Calu3 (cell line): ENCODE data around the gene ARMS2. TPM values are rescaled to one million over a fixed set of nuclear protein-coding genes. Genes with fewer than 3 reads are reported as not detected.

Experiments used
- BruUV-seq: library from RNA; stranded (reverse); fragments of 400-500 nt; replicated peaks from 2 replicates; lab custom pipeline; 2021; lab: Mats Ljungman, UMichigan
- CTCF ChIA-PET: fragments of 300-600 bp; sonication (Branson Sonifier 250); formaldehyde crosslinking; loops from one replicate; lab custom pipeline; 2022; ENCODE audit warnings: antibody characterized with exemption; lab: Charles Lee
- DNase-seq: peaks from one replicate; pipeline ENCODE4 v3.0.0; 2022
- H3K27ac Mint-ChIP-seq: one replicate; pipeline ENCODE4 v1.8.0; 2022; ENCODE audit warnings: mixed read lengths; ENCODE audit not compliant: unreplicated experiment
- H3K27me3 Mint-ChIP-seq: one replicate; pipeline ENCODE4 v1.8.0; 2022; ENCODE audit warnings: mixed read lengths; ENCODE audit not compliant: unreplicated experiment
- H3K36me3 Mint-ChIP-seq: one replicate; pipeline ENCODE4 v1.8.0; 2022; ENCODE audit warnings: mild to moderate bottlenecking, moderate library complexity, mixed read lengths; ENCODE audit not compliant: insufficient read depth, unreplicated experiment
- H3K4me1 Mint-ChIP-seq: one replicate; pipeline ENCODE4 v1.8.0; 2022; ENCODE audit warnings: mild to moderate bottlenecking, low read depth, mixed read lengths; ENCODE audit not compliant: unreplicated experiment
- H3K4me3 Mint-ChIP-seq: one replicate; pipeline ENCODE4 v1.8.0; 2022; ENCODE audit warnings: mild to moderate bottlenecking, low read depth, moderate library complexity, mixed read lengths; ENCODE audit not compliant: unreplicated experiment
- H3K9me3 Mint-ChIP-seq: one replicate; pipeline ENCODE4 v1.8.0; 2022; ENCODE audit warnings: low read depth, mixed read lengths; ENCODE audit not compliant: unreplicated experiment
- intact Hi-C: fragments of 100-400 bp; cut with micrococcal nuclease; formaldehyde crosslinking; loops from one replicate; pipeline ENCODE4 v1.10.0; 2022; ENCODE audit not compliant: unreplicated experiment
- total RNA-seq: library from RNA; stranded (reverse); gene quantifications from 2 replicates; pipeline ENCODE4 v1.2.3, GENCODE V29; 2022
- TF ChIP-seq, protein P1 (sequence below): fragments of 200-600 bp; IDR thresholded peaks from one replicate; pipeline ENCODE4 v1.8.0; 2022; ENCODE audit warnings: antibody characterized with exemption; ENCODE audit not compliant: unreplicated experiment

The ARMS2 gene
- total RNA-seq, 1 experiment from 2014 or later: not detected

DNA sequence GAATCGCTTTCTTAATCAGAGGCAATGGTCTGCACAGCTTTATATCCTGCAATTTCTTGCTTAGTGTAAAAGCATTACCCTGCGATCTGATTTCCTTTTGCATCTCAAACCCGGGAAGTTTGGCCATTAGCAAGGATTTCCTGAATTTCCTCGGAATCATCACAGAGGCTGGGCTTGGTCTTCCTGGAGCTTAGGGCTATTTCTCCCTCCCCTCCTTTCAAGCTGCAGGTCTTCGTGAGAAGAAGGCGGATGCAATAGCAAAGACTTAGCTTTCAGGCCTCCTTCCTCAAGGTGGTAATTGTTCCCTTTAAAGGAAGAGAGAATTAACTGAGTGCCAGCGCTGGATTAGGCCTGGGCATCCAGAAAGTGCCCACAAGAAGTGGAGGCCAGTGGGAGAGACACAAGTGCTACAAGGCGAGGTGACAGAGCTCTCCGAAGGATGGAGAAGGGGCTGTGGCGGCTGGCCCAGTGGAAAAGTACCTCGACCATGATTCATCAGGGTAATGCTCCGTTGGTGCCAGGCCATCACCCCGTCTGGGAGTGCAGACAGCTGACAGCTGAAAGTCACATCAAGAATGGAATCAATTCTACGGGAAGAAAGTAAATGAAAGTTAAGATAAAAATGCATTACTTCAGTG is 4.0 kb upstream of the ARMS2 start:
- Mint-ChIP-seq H3K27me3 (no peaks in the 10 kb centered on the region), H3K36me3 (no peaks in the 10 kb centered on the region), H3K4me3 (no peak overlapping the region), H3K4me1 (no peaks in the 10 kb centered on the region), H3K9me3 (no peaks in the 10 kb centered on the region), H3K27ac (no peak overlapping the region)
- TF ChIP-seq, protein P1, sequence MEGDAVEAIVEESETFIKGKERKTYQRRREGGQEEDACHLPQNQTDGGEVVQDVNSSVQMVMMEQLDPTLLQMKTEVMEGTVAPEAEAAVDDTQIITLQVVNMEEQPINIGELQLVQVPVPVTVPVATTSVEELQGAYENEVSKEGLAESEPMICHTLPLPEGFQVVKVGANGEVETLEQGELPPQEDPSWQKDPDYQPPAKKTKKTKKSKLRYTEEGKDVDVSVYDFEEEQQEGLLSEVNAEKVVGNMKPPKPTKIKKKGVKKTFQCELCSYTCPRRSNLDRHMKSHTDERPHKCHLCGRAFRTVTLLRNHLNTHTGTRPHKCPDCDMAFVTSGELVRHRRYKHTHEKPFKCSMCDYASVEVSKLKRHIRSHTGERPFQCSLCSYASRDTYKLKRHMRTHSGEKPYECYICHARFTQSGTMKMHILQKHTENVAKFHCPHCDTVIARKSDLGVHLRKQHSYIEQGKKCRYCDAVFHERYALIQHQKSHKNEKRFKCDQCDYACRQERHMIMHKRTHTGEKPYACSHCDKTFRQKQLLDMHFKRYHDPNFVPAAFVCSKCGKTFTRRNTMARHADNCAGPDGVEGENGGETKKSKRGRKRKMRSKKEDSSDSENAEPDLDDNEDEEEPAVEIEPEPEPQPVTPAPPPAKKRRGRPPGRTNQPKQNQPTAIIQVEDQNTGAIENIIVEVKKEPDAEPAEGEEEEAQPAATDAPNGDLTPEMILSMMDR: no peak
- BruUV-seq: no TSS peak
- CTCF ChIA-PET: no interaction called here
- intact Hi-C loops: no loop called here
- DNase-seq: no peak

GRCh38 chr10:122454071-122454470 is 382 bp upstream of the ARMS2 start:
- no TSS peak for BruUV-seq
- peaks cover 25% of the 10 kb centered on the region for H3K27me3 Mint-ChIP-seq
- H3K4me1 Mint-ChIP-seq: no peaks in the 10 kb centered on the region
- DNase-seq: no peak
- no peaks in the 10 kb centered on the region for H3K36me3 Mint-ChIP-seq
- H3K4me3 Mint-ChIP-seq: no peak overlapping the region
- TF ChIP-seq, protein P1: no peak
- no peak overlapping the region for H3K27ac Mint-ChIP-seq
- H3K9me3 Mint-ChIP-seq: no peaks in the 10 kb centered on the region
- CTCF ChIA-PET: interaction anchor here (0.6 kb wide), 1 partner anchor 144 kb away, joined by 3 read pairs; no protein-coding TSS in a partner anchor
- intact Hi-C loops: no loop called here

DNA sequence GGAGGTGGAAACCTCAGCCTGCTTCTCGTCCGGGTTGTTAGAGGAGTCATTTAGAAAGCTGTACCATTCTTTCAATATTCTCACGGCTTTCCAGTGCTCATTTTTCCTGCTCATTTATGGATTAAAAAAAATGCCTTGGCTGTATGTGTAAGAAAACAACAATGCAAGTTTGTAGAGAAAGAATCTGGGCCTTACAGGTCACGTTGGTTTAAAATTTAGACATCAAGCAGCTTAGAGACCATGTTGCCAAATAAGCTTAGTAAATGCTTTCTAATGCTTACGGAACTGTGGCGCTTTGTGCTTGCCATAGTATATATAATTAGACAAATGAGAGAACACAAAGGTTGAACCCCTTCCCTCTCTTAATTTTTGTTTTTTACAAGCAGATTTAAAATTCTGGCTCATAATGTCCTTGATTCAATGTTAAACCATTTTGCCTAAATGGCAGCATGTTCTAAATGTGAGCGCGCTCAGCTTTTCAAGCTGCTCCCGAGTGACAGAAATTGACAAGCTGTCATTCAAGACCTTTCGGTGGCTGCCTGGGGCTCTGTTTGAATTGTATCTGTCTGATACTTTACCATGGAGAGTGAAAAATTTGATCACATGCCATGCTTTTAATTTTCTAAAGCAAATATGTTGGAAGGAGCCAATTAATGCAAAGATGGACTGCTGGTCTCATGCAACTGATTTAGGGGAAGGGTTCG is 1.1 kb downstream of the ARMS2 start:
- no TSS peak for BruUV-seq
- CTCF ChIA-PET: no interaction called here
- Mint-ChIP-seq H3K36me3 (no peaks in the 10 kb centered on the region), H3K9me3 (no peaks in the 10 kb centered on the region), H3K4me3 (no peak overlapping the region), H3K27ac (no peak overlapping the region), H3K4me1 (no peaks in the 10 kb centered on the region), H3K27me3 (peaks cover 40% of the 10 kb centered on the region)
- intact Hi-C loops: no loop called here
- TF ChIP-seq, protein P1: no peak
- DNase-seq: no peak

DNA sequence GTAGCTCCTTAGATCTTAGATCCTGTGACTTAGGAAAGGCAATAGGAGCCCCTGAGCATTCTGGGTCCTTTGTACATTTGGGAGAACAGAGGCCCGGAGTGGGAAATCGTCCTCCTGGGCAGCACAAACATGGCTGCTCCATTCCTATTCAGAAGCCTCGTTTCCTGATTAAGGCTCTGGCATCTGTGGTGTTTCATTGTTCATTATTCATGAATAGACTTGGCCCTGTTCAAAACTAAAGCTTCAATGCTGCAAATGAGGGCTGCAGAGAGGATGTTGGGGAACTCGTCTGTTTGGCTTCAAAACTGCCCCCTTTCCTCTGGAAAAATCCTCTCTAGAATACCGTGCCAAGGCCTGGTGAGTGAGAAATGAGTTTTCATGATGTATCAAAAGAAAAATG is 3.5 kb downstream of the ARMS2 start:
- no peak overlapping the region for H3K4me3 Mint-ChIP-seq
- CTCF ChIA-PET: no interaction called here
- peaks cover 50% of the 10 kb centered on the region for H3K27me3 Mint-ChIP-seq
- DNase-seq: no peak
- H3K4me1 Mint-ChIP-seq: no peaks in the 10 kb centered on the region
- TF ChIP-seq, protein P1: no peak
- intact Hi-C loops: no loop called here
- no peaks in the 10 kb centered on the region for H3K9me3 Mint-ChIP-seq
- no TSS peak for BruUV-seq
- no peak overlapping the region for H3K27ac Mint-ChIP-seq
- no peaks in the 10 kb centered on the region for H3K36me3 Mint-ChIP-seq
